Measurements from ENCODE around the gene FUT8. TPM values are rescaled to one million over a fixed set of nuclear protein-coding genes. Genes with fewer than 3 reads are reported as not detected.

FUT8 gene
- total and polyA plus RNA-seq, 2 of the 8 experiments (the other 6 are each of a cell fraction or from before 2014, with no cell fraction given) = 10.5 to 25.1 TPM

DNA sequence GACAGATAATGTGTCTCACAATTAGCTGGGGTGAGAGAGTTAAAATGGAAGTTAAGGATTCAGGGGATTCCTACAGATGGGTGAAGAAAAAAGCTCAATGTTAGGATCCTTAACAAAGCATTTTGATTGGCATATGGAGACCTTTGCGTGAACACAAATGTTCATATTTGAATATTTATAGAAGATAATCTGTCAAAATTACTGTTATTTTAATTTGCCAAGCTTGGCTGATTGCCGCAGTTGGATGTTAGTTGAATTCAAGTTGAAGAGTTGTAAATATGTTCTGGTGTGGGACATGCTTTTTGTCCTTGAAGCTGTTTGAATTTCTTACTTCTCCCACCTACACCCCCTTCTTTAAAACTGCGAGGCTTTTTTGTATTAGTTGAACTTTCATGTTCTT, 91.2 kb downstream of the FUT8 start:
- Histone ChIP-seq H3K56ac (replicated peaks; ENCODE audit: insufficient read length, low read depth, low read length) (no peak overlapping the region), H3K79me2 (ENCODE audit: control insufficient read depth in 1 of 2, insufficient read depth in 2 of 2, low read length in 2 of 2) (no peaks in the 10 kb centered on the region), H3K4ac (replicated peaks; ENCODE audit: insufficient read length, low read depth, low read length) (no peak overlapping the region), H3K23me2 (ENCODE audit: low read depth, low read length) (no peaks in the 10 kb centered on the region), H3K18ac (ENCODE audit: extremely low read depth, low read length) (no peak overlapping the region), H3K23ac (ENCODE audit: insufficient read length) (no peak overlapping the region), H3K4me3 (ENCODE audit: extremely low read depth in 1 of 4, insufficient read depth in 2 of 4, low read depth in 3 of 4, low read length in 4 of 4) (no peak overlapping the region), H3K27me3 (replicated peaks in 1 of 4; ENCODE audit: control insufficient read depth in 3 of 4, extremely low read depth in 1 of 4, insufficient read depth in 3 of 4, low read length in 3 of 4) (peaks cover 18 to 42% (median 30%) of the 10 kb centered on the region in 4 experiments), H2BK5ac (ENCODE audit: low read depth, low read length) (no peak overlapping the region), H3K27ac (ENCODE audit: low read depth, low read length) (no peak overlapping the region), H3K9me3 (ENCODE audit: insufficient read depth in 2 of 2, low read depth in 1 of 2, low read length in 1 of 2) (0 out of 4 replicates have a peak, but pooled peaks cover 0 to 2% of the 10 kb centered on the region in 2 experiments), H4K8ac (ENCODE audit: extremely low read depth, insufficient read depth, low read length) (no peak overlapping the region), H3K36me3 (ENCODE audit: control insufficient read depth in 2 of 4, insufficient read depth in 4 of 4, low read length in 3 of 4) (no peaks in the 10 kb centered on the region), H3K4me1 (replicated peaks in 1 of 4; ENCODE audit: control insufficient read depth in 3 of 4, insufficient read depth in 4 of 4, low read length in 3 of 4) (peaks cover 0 to 4% (median 0%) of the 10 kb centered on the region in 4 experiments; a peak in 1 of 7 replicates), H3K79me1 (ENCODE audit: low read depth, low read length) (no peaks in the 10 kb centered on the region), H2BK15ac (ENCODE audit: low read length) (no peak overlapping the region), H3K9ac (replicated peaks in 1 of 4; ENCODE audit: extremely low read depth in 1 of 4, low read depth in 3 of 4, low read length in 3 of 4) (no peak overlapping the region), H2BK12ac (ENCODE audit: low read depth, low read length) (no peak overlapping the region), H4K20me1 (replicated peaks in 1 of 2; ENCODE audit: control insufficient read depth in 1 of 2, insufficient read depth in 2 of 2, low read length in 2 of 2) (peaks cover 3 to 12% of the 10 kb centered on the region in 2 experiments), H2BK20ac (ENCODE audit: low read length) (no peak overlapping the region), H2AFZ (ENCODE audit: low read length) (no peak overlapping the region), H3K14ac (ENCODE audit: insufficient read length) (no peak overlapping the region), H4K5ac (ENCODE audit: insufficient read length, low read depth, low read length) (no peak overlapping the region), H2BK120ac (replicated peaks; ENCODE audit: low read depth, low read length) (no peak overlapping the region), H2AK5ac (ENCODE audit: low read depth, low read length) (no peak overlapping the region), H4K91ac (replicated peaks; ENCODE audit: insufficient read length, low read length) (no peak overlapping the region), H3K4me2 (ENCODE audit: insufficient read depth in 1 of 2, low read depth in 2 of 2, low read length in 2 of 2) (no peak overlapping the region)
- FAIRE-seq (no peak), DNase-seq (ENCODE audit: low read depth in 1 of 2, low spot score in 2 of 2) (no peak)
- WGBS, 2 experiments (ENCODE audit: extremely low coverage in 1 of 2, insufficient coverage in 1 of 2, insufficient read length in 1 of 2, insufficient replicate concordance in 2 of 2, low coverage in 1 of 2, low lambda C conversion rate in 2 of 2, missing lambda C conversion rate in 1 of 2) = 82% methylated on average over 3 of the region's 3 CpGs; no CpG with 5 or more reads in 1 of the 2 experiments
- POLR2A ChIA-PET (ENCODE audit: partially characterized antibody) = no interaction called here
- CTCF ChIA-PET (ENCODE audit: partially characterized antibody) = interaction anchor here (0.5 to 1.3 kb wide), 3 partner anchors 89 to 135 kb away, joined by 3 to 7 read pairs (median 4); no protein-coding TSS in a partner anchor
- TF ChIP-seq SAP30 (IDR thresholded peaks at IDR 0.05; ENCODE audit: insufficient read depth, insufficient replicate concordance, low read length) (no peak), SRF (IDR thresholded peaks at IDR 0.05; ENCODE audit: low read depth, low read length) (no peak), RXRA (IDR thresholded peaks at IDR 0.05; ENCODE audit: insufficient read depth, low read depth, low read length) (no peak), NANOG (IDR thresholded peaks at IDR 0.05; ENCODE audit: insufficient read depth, low read depth, low read length, poor library complexity, severe bottlenecking) (no peak), HDAC2 (IDR thresholded peaks at IDR 0.05; ENCODE audit: borderline replicate concordance in 1 of 2, low read depth in 2 of 2, low read length in 2 of 2) (no peak), MAFK (IDR thresholded peaks at IDR 0.05; ENCODE audit: low read depth, low read length) (no peak), SIRT6 (IDR thresholded peaks at IDR 0.05; ENCODE audit: low read length) (no peak), JUND (IDR thresholded peaks at IDR 0.05; ENCODE audit: low read length) (no peak), NRF1 (IDR thresholded peaks at IDR 0.05; ENCODE audit: low read depth, low read length) (no peak), KDM4A (IDR thresholded peaks at IDR 0.05; ENCODE audit: low read depth, low read length, severe bottlenecking) (no peak), BRCA1 (IDR thresholded peaks at IDR 0.05; ENCODE audit: low read depth, low read length) (no peak), KDM1A (IDR thresholded peaks at IDR 0.05; ENCODE audit: borderline replicate concordance, low read length) (no peak), TEAD4 (IDR thresholded peaks at IDR 0.05; ENCODE audit: low read depth, low read length) (no peak), RNF2 (IDR thresholded peaks at IDR 0.05; ENCODE audit: borderline replicate concordance, low read depth, low read length, missing control alignments, poor library complexity, severe bottlenecking) (no peak)

Measured in H1 (cell line).